CD4-positive, alpha-beta T cell treated with Interleukin-1 beta for 1 hour (primary cell): ENCODE results near the gene NAXD.
A peak's percentile ranks its signal among the peaks of the same experiment; 100 is the strongest.
"Not testable (repeated sequence)": the region's sequence is repeated elsewhere in the genome, so short reads cannot be mapped to it uniquely, and the experiment has no call there.

ENCODE experiments used
- DNase-seq, 2 donors: peaks; one replicate each; pipeline ENCODE4 v3.0.0-alpha.2; 2020 to 2022

Gene NAXD

DNA sequence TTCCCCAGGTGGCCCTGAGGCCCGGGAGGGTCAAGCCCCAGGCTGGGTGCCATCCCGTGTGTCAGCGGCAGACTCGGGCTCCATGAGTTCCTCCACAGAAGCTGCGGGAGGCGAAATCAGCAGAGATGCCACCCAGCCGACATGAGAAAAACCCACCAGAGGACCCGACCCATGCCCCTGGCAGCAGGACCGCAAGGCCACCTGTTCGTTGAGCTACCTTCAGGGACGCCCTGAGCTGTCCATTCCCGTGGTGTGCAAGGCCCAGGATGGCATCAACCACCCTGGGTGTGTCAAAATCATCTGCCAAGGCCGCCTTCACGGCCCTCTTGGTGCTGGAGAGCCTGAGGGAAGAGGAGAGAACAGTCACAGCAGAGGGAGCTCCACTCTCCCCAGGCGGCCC is 30.4 kb downstream of the NAXD start:
- no peak for DNase-seq

DNA sequence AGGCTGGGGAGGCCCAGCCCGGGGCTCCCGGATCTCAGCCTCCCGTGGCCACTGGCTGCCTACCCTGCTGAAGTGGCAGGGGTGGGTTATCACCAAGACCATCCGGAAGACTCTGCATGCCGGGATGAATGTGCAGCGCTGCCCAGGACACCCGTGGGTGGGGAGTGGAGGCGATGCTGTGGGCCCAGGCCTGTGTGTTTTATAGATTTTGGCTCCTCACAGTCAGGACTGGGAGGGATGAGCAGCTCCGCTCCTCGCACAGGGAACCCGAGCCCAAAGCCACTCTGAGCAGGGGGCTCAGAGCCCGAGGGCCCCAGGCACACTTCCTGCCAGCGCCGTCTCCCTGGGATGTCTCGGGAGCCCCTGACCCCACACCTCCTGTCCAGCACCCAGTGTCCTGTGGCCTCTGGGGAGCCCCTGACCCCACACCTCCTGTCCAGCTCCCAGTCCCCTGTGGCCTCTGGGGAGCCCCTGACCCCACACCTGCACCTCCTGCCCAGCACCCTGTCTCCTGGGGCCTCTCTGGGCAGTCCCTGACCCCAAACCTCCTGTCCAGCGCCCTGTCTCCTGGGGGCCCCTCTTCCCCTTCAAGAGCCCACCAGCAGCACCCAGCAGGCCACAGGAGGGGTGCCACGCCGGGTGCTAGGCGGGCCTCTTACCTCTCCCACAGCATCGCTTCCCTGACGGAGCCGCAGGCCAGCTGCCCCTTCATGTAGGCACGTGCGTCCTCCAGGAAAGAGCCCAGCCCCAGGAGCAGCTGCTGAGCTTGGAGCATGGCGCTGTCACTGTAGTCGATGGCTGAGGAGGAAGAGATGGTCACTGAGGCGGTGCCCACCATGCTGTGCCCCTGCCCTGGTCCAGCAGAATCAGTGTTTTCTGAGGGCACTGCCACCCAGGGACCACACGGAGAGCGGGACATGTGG is 31.4 kb downstream of the NAXD start:
- no peak for DNase-seq

DNA sequence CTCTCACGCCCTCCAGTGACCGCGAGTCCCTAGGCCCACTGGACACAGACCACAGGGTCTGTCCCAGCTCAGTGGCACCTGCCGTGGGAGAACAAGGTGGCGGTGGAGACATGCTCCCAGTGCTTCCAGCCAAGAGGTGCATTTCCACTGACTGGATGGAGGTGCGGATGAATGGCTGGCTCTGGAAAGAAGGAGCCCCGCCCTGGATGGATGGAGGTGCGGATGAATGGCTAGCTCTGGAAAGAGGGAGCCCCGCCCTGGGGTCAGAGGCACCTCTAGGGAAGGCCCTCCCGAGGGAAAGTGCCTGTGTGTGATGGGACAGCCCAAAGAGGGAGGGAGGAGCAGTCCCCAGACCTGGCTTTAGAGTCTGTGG is 32.0 kb downstream of the NAXD start:
- DNase-seq = no peak

DNA sequence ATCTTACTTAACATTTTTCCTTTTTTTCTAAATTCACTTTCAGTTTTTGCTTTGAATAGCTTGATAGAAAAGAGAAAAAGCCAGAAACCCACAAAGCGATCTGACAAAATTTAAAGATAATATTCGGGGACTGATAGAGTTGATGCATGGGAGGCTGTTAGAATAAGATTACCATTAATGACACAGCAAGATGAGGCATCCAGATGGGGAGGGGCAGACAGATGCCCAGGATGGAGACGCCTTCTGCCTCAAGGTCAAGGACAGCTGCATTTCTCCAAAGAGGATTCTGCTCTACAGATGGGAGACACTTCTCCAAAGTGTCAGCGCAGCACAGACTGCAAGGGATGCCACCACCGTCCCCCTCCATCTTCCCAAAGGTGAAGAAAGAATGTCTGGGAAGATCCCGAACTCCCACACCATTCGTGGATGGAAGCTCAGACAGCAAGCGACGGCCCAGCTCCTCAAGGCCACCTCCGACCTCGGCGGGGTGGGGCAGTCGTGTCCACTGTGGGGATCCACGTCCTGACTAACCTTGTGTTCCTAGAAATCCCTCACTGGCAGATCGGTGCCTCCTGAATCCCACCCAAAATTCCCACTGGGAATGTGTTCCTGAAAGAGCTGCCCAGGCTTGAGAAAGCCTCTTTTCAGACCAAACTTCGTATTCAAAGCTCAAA is 32.9 kb downstream of the NAXD start:
- no peak for DNase-seq

DNA sequence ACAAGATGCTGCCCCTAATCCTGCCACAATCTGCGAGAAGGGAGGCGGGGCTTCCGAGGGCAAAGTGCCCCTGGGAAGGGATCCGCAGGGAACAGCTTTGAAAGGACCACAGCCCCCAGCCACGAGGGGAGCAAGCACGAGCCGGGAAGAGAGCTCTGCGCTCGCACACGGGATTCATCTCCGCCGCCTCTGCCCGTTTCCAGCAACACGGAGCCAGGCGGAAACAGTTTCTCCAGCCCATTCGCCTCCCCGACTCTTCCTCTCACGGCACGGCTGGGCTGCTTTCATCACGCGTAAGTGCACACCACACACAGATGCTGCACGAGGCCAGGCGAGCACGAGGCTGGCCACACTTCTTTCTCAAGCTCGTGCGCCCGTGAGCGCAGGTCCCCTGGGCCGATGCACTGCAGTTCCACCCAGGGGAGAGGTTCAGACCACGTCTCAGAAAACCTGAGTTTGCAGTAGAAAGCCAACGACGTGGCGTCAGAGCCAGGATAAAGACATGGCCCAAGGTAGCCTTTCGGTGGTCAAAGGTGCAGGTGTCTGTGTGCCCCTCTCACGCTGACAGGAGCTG is 33.6 kb downstream of the NAXD start:
- no peak for DNase-seq

DNA sequence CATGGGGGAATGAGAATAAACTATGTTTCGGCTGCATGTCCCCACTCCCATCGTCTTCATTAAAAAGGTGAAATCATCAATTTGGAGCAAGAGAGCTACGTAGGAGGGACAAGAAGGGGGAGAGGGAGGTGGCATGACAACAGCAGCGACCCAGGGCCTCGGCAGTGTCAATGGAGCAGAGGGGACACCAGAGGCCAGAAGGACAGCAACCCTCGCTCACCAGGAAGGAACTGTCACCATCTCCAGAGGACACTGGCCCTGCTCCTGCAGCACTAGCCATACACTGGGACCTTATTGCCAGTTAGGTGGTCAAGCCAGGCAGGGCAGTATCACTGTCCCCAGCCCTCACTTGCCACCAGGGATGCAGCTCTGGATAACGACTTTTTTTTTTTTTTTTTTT is 34.2 kb downstream of the NAXD start:
- no peak for DNase-seq

DNA sequence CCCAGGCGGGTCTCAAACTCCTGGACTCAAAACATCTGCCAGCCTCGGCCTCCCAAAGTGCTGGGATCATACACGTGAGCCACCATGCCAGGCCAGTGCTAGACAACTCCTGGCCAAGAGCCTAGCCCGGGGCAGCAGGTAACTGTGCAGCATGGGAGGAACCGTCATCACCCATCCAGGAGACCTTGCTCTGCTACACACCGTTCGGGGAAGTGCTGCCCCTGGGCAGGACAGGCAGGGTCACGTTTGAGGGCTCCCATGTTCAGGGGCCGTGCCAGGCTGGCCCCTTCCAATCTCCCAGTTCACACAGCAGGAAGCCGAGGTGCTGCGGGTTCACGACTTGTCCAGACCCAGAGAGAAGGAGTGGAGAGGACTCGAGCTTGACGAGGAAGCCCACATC is 35.1 kb downstream of the NAXD start:
- DNase-seq = no peak

- no peak for DNase-seq
These were observed 35.9 kb downstream of the NAXD start for GRCh38 chr13:110651271-110651670.

GRCh38 chr13:110651726-110652230 is 36.4 kb downstream of the NAXD start:
- DNase-seq = no peak

- DNase-seq = no peak
These were observed 36.9 kb downstream of the NAXD start for GRCh38 chr13:110652231-110652730.

GRCh38 chr13:110652764-110653163 is 37.4 kb downstream of the NAXD start:
- DNase-seq = no peak

GRCh38 chr13:110653271-110653670 is 37.9 kb downstream of the NAXD start:
- no peak for DNase-seq

DNA sequence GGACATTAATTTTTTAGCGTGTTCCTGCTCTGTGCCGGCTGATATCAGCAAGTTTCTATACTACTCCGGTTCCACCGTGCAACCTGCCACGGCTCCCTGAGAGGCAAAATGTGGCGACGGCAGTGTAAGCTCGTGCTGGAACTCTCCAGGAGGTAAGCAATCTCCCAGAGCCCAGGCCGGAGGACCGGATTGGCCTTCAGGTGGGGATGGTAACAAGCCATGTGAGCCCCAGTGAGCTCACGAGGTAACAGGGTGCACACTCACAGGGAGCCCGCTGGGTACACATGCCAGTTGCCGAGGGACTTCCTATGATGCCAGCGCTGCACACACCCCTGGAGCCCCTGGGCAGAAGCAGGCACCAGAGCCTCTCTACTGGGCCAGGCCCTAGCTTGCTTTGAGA is 38.5 kb downstream of the NAXD start:
- no peak for DNase-seq

DNA sequence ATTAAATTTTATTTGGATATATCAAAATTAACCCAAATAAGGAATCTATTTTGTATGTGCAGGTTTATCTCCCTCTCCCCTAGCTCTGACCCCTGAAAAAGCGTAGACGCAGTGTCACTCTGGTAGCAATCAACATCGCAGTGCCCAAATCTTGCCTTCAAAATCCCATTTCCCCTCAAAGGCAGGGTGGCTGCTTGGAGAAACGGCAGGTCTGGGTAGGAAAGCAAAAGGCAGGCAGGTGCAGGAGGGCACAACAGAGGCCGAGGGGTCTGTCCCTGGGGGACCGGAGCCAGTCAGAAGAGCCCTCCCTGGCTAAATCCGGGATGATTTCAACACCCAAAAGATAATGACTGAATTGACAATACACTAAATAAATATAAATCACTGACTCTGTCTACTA is 41.9 kb downstream of the NAXD start:
- no peak for DNase-seq

- not testable (repeated sequence) for DNase-seq
These were observed 43.0 kb downstream of the NAXD start for GRCh38 chr13:110658218-110658911.

DNA sequence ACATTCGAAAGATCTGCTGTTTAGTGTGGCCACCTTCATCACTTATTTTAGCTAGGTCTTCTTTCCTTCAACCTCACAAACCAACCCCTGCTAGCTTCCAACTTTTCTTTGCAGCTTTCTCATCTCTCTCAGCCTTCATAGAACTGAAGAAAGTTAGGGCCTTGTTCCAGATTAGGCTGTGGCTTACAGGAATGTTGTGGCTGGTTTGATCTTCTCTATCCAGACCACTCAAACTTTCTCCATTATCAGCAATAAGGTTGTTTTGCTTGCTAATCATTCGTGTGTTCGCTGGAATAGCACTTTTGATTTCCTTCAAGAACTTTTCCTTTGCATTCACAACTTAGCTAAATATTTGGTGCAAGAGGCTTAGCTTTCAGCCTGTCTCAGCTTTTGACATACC is 45.9 kb downstream of the NAXD start:
- no peak for DNase-seq

DNA sequence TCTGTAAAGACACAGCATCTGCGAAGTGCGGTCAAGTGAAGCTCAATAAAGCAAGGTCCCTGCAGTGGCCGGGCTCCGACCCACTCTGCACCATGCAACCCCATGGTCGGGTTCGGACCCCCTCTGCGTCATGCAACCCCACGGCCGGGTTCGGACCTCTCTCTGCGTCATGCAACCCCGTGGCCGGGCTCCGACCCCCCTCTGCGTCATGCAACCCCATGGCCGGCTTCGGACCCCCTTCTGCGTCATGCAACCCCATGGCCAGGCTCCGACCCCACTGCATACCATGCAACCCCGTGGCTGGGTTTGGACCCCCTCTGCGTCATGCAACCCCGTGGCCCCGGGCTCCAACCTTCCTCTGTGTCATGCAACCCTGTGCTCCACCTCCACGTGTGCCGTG is 46.7 kb downstream of the NAXD start:
- DNase-seq = no peak

DNA sequence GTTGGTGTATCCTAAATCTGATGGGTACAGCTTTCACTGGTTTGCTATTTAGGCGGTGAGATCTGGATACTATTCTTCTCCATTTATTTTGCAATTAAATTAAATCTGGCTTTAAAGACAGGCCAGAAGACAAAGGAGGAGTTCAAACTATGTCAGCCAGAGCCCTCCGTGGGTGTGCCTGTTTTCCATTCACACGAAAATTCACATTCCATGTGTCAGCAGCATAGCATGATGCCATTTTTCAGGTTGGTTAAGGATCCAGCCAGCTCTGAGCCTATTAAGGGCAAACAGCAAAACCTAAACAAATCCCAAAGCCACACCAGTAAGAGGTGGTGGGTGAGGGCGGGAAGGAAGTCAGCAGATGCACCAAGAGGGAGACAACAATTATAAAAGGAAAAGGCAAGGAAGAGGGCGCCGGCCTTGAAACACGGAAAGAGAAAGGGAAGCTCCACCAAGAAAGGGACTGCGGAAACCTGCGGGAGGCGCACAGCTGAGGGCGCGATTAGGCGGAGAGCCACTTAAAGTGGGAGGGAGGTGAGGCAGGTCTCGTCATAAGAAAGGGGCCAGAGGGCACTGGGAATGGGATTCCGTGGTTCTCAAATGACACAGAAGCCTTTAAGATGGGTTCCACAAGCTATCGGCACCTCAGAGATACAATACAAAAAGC is 47.6 kb downstream of the NAXD start:
- no peak for DNase-seq

GRCh38 chr13:110663491-110663890 is 48.1 kb downstream of the NAXD start:
- no peak for DNase-seq

- no peak for DNase-seq
These were observed 48.7 kb downstream of the NAXD start for GRCh38 chr13:110664041-110664440.

DNA sequence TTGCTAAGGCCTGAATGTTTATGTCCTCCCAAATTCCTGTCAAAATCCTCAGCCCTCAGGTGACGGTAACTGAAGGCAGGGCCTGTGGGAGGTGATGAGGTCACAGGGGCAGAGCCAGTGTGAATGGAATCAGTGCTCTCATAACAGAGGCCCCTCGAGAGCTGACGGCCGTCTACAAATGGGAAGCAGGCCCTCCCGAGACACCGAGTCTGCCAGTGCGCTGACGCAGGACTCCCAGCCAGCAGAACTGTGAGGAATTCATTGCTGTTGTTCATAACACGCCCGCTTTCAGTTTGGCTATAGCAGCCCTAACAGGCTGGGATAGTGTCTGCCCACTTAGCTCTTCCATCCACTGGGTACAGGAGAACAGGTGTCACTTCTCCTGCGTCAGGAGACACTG is 49.3 kb downstream of the NAXD start:
- DNase-seq = peak in 1 of 2 donors; percentile 9

DNA sequence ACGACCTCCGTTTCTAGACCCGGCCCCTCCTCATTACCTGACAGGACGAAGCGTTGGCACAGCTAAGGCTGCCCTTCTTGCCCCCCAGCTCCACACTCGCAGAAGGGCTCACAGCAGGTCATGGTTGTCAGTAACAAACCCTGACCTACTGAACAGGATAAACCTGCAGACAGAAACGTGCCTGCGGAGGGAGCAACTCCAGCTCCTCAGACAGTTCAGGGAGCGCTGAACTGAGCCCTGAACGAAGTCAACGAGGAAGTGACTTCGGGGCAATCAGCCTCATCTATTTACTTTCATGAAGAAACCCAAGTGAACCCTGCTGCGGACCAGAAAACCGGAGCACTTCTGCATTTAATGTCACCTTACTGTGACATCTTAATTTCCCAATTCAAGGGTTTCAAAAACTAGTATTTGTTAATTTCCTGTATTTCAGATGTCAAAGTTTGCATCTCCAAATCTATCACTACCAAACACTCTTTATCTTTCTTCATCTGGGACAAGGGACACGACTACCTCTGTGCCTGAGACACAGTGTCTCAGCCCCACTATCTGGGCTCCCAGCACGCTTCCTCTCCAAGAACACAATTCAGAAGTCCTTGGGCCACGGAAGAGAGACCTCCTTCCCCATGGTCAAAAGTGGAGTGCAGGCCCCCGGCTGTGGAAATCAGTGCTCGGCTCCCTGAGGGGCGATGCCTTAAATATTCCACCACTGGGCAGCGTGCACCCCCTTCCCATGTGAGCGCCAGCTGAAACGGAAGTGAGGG is 50.3 kb downstream of the NAXD start:
- DNase-seq = peak in 1 of 2 donors; percentile 51
